KMS-11 (cell line): Measurements from ENCODE around the gene ACSF3.

Experiments used
- H2AFZ ChIP-seq: fragments of 200-600 bp; sonication (generic); 2 replicates; pipeline ENCODE4 v1.6.1; 2016; ENCODE audit warnings: antibody characterized with exemption, mixed run types, low read depth
- H3K27ac ChIP-seq: fragments of 200-600 bp; sonication (generic); 2 replicates; pipeline ENCODE4 v1.6.1; 2016; ENCODE audit warnings: mild to moderate bottlenecking, mixed run types
- H3K27me3 ChIP-seq: fragments of 200-600 bp; sonication (generic); 2 replicates; pipeline ENCODE4 v1.6.1; 2017; ENCODE audit warnings: mild to moderate bottlenecking, low read depth, mixed run types, moderate library complexity; ENCODE audit not compliant: insufficient read depth
- H3K36me3 ChIP-seq: fragments of 200-600 bp; sonication (generic); 2 replicates; pipeline ENCODE4 v1.6.1; 2017; ENCODE audit warnings: mild to moderate bottlenecking, mixed run types; ENCODE audit not compliant: insufficient read depth
- H3K4me1 ChIP-seq: fragments of 200-600 bp; sonication (generic); 2 replicates; pipeline ENCODE4 v1.6.1; 2016; ENCODE audit warnings: mild to moderate bottlenecking, low read depth, mixed run types; ENCODE audit not compliant: poor library complexity, severe bottlenecking
- H3K4me2 ChIP-seq: fragments of 200-600 bp; sonication (generic); 2 replicates; pipeline ENCODE4 v1.7.0; 2016; ENCODE audit warnings: mild to moderate bottlenecking, mixed run types
- H3K4me3 ChIP-seq: fragments of 200-600 bp; sonication (generic); IDR thresholded peaks from 2 replicates; pipeline ENCODE4 v1.6.1; 2017; ENCODE audit warnings: low read depth, low read length, mixed read lengths; ENCODE audit not compliant: insufficient read depth
- H3K79me2 ChIP-seq: fragments of 200-600 bp; sonication (generic); 2 replicates; pipeline ENCODE4 v1.6.1; 2016; ENCODE audit warnings: low read depth, mixed run types; ENCODE audit not compliant: insufficient read depth
- H3K9ac ChIP-seq: fragments of 200-600 bp; sonication (generic); 2 replicates; pipeline ENCODE4 v1.6.1; 2016; ENCODE audit warnings: mild to moderate bottlenecking, mixed run types
- H4K20me1 ChIP-seq: fragments of 200-600 bp; sonication (generic); 2 replicates; pipeline ENCODE4 v1.6.1; 2016; ENCODE audit warnings: mild to moderate bottlenecking, mixed run types; ENCODE audit not compliant: insufficient read depth
- TF ChIP-seq, protein P1 (sequence below): fragments of 200-600 bp; sonication (generic); conservative IDR thresholded peaks from 2 replicates; pipeline ENCODE4 v1.6.1; 2017; ENCODE audit warnings: low read depth, mild to moderate bottlenecking, antibody characterized with exemption, low read length, moderate library complexity, mixed read lengths

ACSF3 gene

GRCh38 chr16:89093602-89094251 is at the start of gene ACSF3:
ACSF3 (plus strand) TSS chr16:89093852; CDS start chr16:89100682, 6,830 bp downstream.
- peak within 1 kb of the TSS; percentile 66 for H2AFZ ChIP-seq
- no peaks in the 10 kb centered on the region for H4K20me1 ChIP-seq
- peaks cover 44% of the 10 kb centered on the region for H3K27me3 ChIP-seq
- peak within 1 kb of the TSS; percentile 78 for H3K4me2 ChIP-seq
- no peak within 1 kb of the TSS for H3K4me3 ChIP-seq
- peaks cover 11% of the 10 kb centered on the region for H3K4me1 ChIP-seq
- no peak within 1 kb of the TSS for H3K27ac ChIP-seq
- TF ChIP-seq, protein P1, sequence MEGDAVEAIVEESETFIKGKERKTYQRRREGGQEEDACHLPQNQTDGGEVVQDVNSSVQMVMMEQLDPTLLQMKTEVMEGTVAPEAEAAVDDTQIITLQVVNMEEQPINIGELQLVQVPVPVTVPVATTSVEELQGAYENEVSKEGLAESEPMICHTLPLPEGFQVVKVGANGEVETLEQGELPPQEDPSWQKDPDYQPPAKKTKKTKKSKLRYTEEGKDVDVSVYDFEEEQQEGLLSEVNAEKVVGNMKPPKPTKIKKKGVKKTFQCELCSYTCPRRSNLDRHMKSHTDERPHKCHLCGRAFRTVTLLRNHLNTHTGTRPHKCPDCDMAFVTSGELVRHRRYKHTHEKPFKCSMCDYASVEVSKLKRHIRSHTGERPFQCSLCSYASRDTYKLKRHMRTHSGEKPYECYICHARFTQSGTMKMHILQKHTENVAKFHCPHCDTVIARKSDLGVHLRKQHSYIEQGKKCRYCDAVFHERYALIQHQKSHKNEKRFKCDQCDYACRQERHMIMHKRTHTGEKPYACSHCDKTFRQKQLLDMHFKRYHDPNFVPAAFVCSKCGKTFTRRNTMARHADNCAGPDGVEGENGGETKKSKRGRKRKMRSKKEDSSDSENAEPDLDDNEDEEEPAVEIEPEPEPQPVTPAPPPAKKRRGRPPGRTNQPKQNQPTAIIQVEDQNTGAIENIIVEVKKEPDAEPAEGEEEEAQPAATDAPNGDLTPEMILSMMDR, result no peak
- H3K79me2 ChIP-seq, result peaks cover 11% of the 10 kb centered on the region
- no peaks in the 10 kb centered on the region for H3K36me3 ChIP-seq
- peak within 1 kb of the TSS; percentile 73 for H3K9ac ChIP-seq

DNA sequence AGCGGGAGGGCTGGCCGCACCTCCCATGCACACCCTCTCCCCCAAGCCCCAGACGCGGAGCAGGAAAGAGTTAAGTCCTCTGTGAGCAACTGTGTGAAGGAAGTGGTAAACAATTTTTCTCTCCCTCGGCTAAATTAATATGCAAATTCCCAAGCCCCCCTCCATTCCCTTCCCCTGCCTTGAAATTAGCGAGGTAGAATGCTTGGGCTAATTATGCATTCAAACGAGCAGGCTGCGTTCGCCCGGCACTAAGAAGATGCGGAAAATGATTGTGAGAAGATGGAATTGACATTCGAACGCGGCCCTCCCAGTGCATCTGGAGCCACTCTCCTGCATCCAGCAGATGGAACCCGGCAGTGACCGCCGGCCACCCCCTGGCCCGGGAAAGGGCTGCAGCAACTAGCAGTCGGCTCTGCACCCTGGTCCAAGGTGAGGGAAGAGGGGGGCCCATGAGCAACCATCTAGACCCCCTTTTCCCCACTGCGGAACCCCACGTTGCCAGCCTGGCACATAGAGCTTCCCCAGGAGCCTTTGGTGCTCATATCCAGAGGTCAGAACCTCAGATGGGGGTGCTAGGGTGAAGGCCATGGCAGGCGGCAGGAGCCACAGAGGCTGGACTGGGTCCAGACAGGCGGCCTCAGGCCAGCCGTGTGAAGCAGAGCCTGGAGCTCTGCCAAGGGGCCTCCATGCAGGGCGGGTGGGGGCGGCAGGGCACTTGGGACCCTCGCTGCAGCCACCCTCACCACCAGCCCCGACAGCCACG is 49.1 kb upstream of the ACSF3 start:
- Histone ChIP-seq H3K36me3 (no peaks in the 10 kb centered on the region), H3K9ac (no peak overlapping the region), H4K20me1 (no peaks in the 10 kb centered on the region), H3K27me3 (peaks cover 79% of the 10 kb centered on the region), H3K27ac (no peak overlapping the region), H3K79me2 (no peaks in the 10 kb centered on the region), H2AFZ (no peak overlapping the region), H3K4me3 (no peak overlapping the region), H3K4me1 (no peaks in the 10 kb centered on the region), H3K4me2 (no peak overlapping the region)
- TF ChIP-seq, protein P1, result no peak

DNA sequence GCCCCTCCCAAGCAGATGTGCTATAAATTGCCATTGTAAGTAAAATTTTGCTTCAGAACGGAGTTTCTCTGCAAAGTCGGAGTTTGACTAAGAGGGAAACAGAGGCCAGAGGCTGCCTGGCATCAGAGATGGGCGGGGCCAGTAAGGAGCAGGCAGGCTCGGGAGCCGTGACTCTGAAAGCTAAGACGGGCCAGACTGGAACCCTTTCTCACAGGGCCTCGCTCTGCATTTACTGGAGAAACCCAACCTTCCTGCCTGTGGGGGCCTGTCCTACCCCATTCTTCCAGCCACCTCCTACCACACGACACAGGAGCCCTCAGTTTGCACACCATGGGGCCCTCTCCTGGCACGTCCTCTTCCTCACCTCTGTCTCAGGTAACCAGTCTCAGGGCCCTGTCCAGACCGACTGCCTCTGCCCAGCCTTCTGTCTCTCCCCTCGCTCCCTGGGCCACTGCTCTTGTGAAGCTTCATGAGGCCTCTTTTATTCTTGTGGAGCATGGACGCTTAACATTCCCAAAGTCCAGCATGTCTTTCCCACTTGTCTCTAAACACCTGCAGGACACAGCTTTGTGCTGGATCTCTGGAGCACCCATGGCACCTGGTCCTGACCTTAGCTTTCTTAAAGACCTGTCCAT is 48.4 kb upstream of the ACSF3 start:
- H3K79me2 ChIP-seq, result no peaks in the 10 kb centered on the region
- H3K4me2 ChIP-seq, result no peak overlapping the region
- no peak overlapping the region for H3K27ac ChIP-seq
- peaks cover 78% of the 10 kb centered on the region for H3K27me3 ChIP-seq
- no peak overlapping the region for H2AFZ ChIP-seq
- no peak overlapping the region for H3K4me3 ChIP-seq
- H3K4me1 ChIP-seq, result no peaks in the 10 kb centered on the region
- no peak overlapping the region for H3K9ac ChIP-seq
- TF ChIP-seq, protein P1, result no peak
- no peaks in the 10 kb centered on the region for H4K20me1 ChIP-seq
- H3K36me3 ChIP-seq, result no peaks in the 10 kb centered on the region

DNA sequence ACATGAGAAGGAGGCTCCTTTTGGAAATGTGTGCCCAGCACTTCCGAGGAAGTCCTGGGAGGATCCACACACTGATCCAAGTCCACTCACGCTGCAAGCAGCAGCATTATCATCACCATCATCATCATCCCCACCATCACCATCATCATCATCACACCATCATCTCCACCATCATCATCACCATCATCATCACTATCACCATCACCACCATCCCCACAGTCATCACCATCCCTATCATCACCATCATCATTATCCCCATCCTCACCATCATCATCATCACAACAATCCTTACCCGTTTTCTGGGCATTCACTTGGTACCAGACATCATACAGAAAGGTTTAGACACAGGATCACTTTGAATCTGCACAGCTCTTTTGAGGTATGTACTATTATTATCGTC is 47.8 kb upstream of the ACSF3 start:
- Histone ChIP-seq H3K79me2 (no peaks in the 10 kb centered on the region), H3K27ac (no peak overlapping the region), H3K27me3 (peaks cover 76% of the 10 kb centered on the region), H4K20me1 (no peaks in the 10 kb centered on the region), H3K36me3 (no peaks in the 10 kb centered on the region), H3K4me2 (no peak overlapping the region), H3K4me3 (no peak overlapping the region), H2AFZ (no peak overlapping the region), H3K9ac (no peak overlapping the region), H3K4me1 (no peaks in the 10 kb centered on the region)
- TF ChIP-seq, protein P1, result no peak
